CD4-positive, CD25-positive, alpha-beta regulatory T cell (primary cell): Measurements from ENCODE around the gene AP2B1. TPM values are rescaled to one million over a fixed set of nuclear protein-coding genes. Genes with fewer than 3 reads are reported as not detected.

ENCODE experiments used
- ATAC-seq, 2 donors: fragments of 150-1000 bp; cut with Tn5 transposase; one replicate each; pipeline ENCODE4 v1.10.0; 2021; ENCODE audit warnings: low read depth in 2 of 2, moderate number of reproducible peaks in 2 of 2, moderate library complexity in 1 of 2
- DNase-seq, 3 donors: peaks; one replicate each; pipeline versions ENCODE4 v3.0.0 to v3.0.0-alpha.2; 2012 to 2022; ENCODE audit warnings: mixed read lengths in 1 of 3
- H3K27ac ChIP-seq: one replicate; pipeline ENCODE4 v1.7.0; 2013; ENCODE audit warnings: mild to moderate bottlenecking, low read length; ENCODE audit not compliant: insufficient read depth, poor library complexity, severe bottlenecking
- H3K27me3 ChIP-seq: one replicate; pipeline ENCODE4 v1.7.0; 2013; ENCODE audit warnings: low read length; ENCODE audit not compliant: control insufficient read depth, insufficient read depth
- H3K36me3 ChIP-seq: one replicate; pipeline ENCODE4 v1.7.0; 2013; ENCODE audit warnings: mild to moderate bottlenecking, low read length, moderate library complexity; ENCODE audit not compliant: control insufficient read depth, insufficient read depth
- H3K4me1 ChIP-seq: 2 replicates; pipeline ENCODE4 v1.7.0; 2013; ENCODE audit warnings: mild to moderate bottlenecking, low read length; ENCODE audit not compliant: insufficient read depth, control insufficient read depth, poor library complexity, severe bottlenecking
- H3K4me3 ChIP-seq: one replicate; pipeline ENCODE4 v1.7.0; 2013; ENCODE audit warnings: low read depth, mild to moderate bottlenecking, low read length, moderate library complexity
- H3K9me3 ChIP-seq, 2 experiments: 1 replicate in 1 of 2; 2 replicates in 1 of 2; pipeline ENCODE4 v1.7.0; 2013; ENCODE audit warnings: low read length in 2 of 2, mild to moderate bottlenecking in 1 of 2, moderate library complexity in 1 of 2; ENCODE audit not compliant: control insufficient read depth in 2 of 2
- H3K27ac Mint-ChIP-seq, 3 donors: one replicate each; pipeline ENCODE4 v1.8.0; 2020 to 2022; ENCODE audit warnings: mild to moderate bottlenecking in 3 of 3, mixed read lengths in 3 of 3, moderate library complexity in 2 of 3
- H3K27me3 Mint-ChIP-seq: one replicate; pipeline ENCODE4 v1.8.0; 2022; ENCODE audit warnings: mild to moderate bottlenecking, mixed read lengths
- H3K36me3 Mint-ChIP-seq: one replicate; pipeline ENCODE4 v1.8.0; 2020; ENCODE audit warnings: mixed read lengths
- H3K4me1 Mint-ChIP-seq, 4 donors: one replicate each; pipeline ENCODE4 v1.8.0; 2020 to 2022; ENCODE audit warnings: mixed read lengths in 4 of 4, mild to moderate bottlenecking in 1 of 4
- H3K4me3 Mint-ChIP-seq, 4 donors: one replicate each; pipeline ENCODE4 v1.8.0; 2020 to 2022; ENCODE audit warnings: mild to moderate bottlenecking in 4 of 4, mixed read lengths in 4 of 4, moderate library complexity in 3 of 4
- H3K9me3 Mint-ChIP-seq, 7 donors: one replicate each; pipeline ENCODE4 v1.8.0; 2020 to 2022; ENCODE audit warnings: mixed read lengths in 7 of 7, mild to moderate bottlenecking in 3 of 7, moderate library complexity in 2 of 7
- polyA plus RNA-seq, 4 donors: library from polyadenylated mRNA; unstranded; fragments of 300-500 nt; fragmentation: Illumina TruSeq; gene quantifications; one replicate each; pipeline ENCODE4 v1.2.3, GENCODE V29; 2021
- total RNA-seq: library from RNA; stranded (reverse); gene quantifications from one replicate; pipeline ENCODE4 v1.2.3, GENCODE V29; 2022

The AP2B1 gene
- total and polyA plus RNA-seq, 5 donors from 2014 or later: 59.8 to 133 (median 85.3) TPM

DNA sequence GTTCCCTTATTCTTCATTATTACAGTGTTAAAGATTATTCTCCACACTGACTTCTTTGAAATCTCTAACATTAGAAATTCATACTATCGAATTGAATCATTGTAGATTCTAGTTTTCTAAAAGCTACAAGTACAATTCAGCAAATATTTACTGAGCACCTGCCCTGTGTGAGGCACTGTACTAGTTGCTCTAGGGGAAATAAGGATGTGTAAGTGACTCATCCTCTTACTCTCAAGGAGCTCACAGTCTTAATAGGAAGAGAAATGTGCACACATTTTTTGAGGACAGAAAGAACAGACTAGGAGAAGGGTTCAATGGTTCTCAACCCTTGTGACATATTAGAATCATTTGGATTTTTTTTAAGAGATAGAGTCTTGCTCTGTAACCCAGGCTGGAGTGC, 42.0 kb upstream of the AP2B1 start:
- Mint-ChIP-seq H3K27me3 (no peaks in the 10 kb centered on the region), H3K9me3 (peaks cover 0 to 2% (median 0%) of the 10 kb centered on the region in 7 donors), H3K4me3 (no peak overlapping the region), H3K36me3 (no peaks in the 10 kb centered on the region), H3K4me1 (peaks cover 14 to 23% (median 19%) of the 10 kb centered on the region in 4 donors), H3K27ac (no peak overlapping the region)
- ATAC-seq: no peak
- DNase-seq: no peak
- Histone ChIP-seq H3K4me3 (no peak overlapping the region), H3K27me3 (no peaks in the 10 kb centered on the region), H3K27ac (no peak overlapping the region), H3K36me3 (no peaks in the 10 kb centered on the region), H3K9me3 (no peaks in the 10 kb centered on the region), H3K4me1 (peaks cover 20% of the 10 kb centered on the region)

DNA sequence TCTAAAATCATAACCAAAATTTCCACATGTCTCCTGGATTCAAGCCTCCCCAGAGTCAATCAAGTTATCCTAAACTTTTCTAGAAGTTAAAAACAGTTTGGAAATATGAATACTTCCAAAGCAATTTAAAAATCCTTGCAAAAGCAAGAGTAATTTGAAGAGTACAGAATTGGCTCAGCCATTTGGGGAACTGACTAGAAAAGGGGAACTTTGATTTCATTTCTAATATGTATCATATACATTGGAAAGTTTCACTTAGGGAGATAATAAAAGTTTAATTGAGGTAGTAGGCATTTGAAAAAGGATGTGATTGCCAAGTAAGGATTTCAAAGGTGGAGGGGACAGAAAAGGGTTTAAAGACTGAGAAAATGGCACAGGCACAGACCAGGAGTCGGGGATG, 40.6 kb upstream of the AP2B1 start:
- Mint-ChIP-seq H3K36me3 (peaks cover 3% of the 10 kb centered on the region), H3K4me1 (peaks cover 9 to 14% (median 11%) of the 10 kb centered on the region in 4 donors), H3K4me3 (no peak overlapping the region), H3K9me3 (peaks cover 0 to 2% (median 0%) of the 10 kb centered on the region in 7 donors), H3K27me3 (no peaks in the 10 kb centered on the region), H3K27ac (no peak overlapping the region)
- H3K9me3 ChIP-seq: no peaks in the 10 kb centered on the region
- DNase-seq: no peak
- peaks cover 9% of the 10 kb centered on the region for H3K4me1 ChIP-seq
- no peaks in the 10 kb centered on the region for H3K27me3 ChIP-seq
- H3K27ac ChIP-seq: no peak overlapping the region
- H3K36me3 ChIP-seq: no peaks in the 10 kb centered on the region
- no peak overlapping the region for H3K4me3 ChIP-seq
- no peak for ATAC-seq

DNA sequence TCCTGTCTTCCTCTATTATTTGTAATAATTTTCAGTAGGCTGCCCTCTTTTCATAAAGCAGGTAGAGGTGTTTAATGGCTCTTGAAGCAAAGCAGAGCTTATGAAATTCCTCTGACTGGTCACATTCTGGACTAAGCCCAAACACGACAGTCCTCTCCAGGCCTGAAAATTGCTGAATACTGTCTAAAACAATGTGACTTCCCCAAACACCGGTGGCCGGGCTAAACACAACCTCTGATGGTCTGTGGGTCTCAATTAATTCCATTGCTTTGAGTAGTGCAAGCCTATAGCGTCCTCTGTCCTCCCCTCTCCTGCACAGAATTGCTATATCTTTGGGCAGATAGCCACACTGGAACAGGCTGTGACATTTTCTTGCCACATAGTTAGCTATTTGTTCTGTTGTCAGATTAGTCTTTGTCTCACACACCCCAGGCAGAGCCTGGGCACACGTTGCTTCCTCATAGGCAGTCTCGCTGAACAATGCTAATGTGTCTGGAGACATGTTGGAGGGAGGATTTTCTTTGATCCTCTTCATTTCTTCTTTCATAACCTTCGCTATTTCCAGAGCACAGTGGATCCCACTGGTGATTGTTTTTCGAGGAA, 38.8 kb upstream of the AP2B1 start:
- Mint-ChIP-seq H3K4me1 (peaks cover 2 to 10% (median 4%) of the 10 kb centered on the region in 4 donors), H3K27ac (no peak overlapping the region), H3K4me3 (no peak overlapping the region), H3K36me3 (peaks cover 3% of the 10 kb centered on the region), H3K27me3 (no peaks in the 10 kb centered on the region), H3K9me3 (peaks cover 0 to 2% (median 0%) of the 10 kb centered on the region in 7 donors)
- DNase-seq (no peak), ATAC-seq (no peak)
- Histone ChIP-seq H3K27ac (no peak overlapping the region), H3K27me3 (no peaks in the 10 kb centered on the region), H3K4me1 (no peaks in the 10 kb centered on the region), H3K36me3 (peaks cover 3% of the 10 kb centered on the region), H3K9me3 (no peaks in the 10 kb centered on the region), H3K4me3 (no peak overlapping the region)

DNA sequence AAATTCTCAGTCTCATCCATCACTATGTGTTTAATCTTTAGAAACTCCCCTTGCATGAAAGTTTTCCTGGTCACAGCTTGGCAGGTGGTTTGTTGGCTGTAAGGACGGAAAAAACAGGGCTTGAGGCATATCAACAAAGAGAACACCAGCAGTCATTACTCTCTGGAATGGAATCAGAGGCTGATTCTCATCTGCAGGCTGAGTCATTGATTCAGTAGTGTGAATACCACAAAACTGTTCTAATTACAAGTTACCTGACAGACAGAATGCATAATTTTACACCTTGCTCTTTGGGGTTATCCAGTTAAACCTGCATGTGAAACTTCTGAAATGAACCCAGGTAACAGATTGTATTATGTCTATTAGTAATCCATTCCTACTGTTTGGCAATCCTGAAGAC, 38.1 kb upstream of the AP2B1 start:
- DNase-seq (no peak), ATAC-seq (no peak)
- Histone ChIP-seq H3K4me1 (no peaks in the 10 kb centered on the region), H3K27ac (no peak overlapping the region), H3K36me3 (peaks cover 3% of the 10 kb centered on the region), H3K4me3 (no peak overlapping the region), H3K27me3 (no peaks in the 10 kb centered on the region), H3K9me3 (no peaks in the 10 kb centered on the region)
- Mint-ChIP-seq H3K4me3 (no peak overlapping the region), H3K4me1 (peaks cover 0 to 10% (median 3%) of the 10 kb centered on the region in 4 donors), H3K36me3 (peaks cover 3% of the 10 kb centered on the region), H3K27me3 (no peaks in the 10 kb centered on the region), H3K9me3 (peaks cover 0 to 2% (median 0%) of the 10 kb centered on the region in 7 donors), H3K27ac (no peak overlapping the region)

DNA sequence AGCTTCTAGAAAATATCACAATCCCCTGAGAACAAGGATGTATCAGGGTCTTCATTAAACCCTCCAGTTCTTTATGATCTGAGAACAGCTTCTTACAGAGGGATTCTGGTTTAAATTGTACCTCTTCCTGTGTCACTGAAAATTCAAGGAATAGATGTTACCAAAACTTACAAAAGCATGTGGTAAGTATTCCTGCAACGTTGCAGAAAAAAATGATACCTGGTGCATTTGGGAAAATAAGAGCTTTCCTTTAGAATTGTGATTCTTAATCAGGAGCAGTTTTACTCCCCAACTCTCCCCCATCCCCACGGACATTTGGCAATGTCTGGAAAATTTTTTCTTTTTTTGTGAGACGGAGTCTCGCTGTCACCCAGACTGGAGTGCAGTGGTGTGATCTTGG, 33.8 kb upstream of the AP2B1 start:
- Histone ChIP-seq H3K4me3 (no peak overlapping the region), H3K36me3 (peaks cover 3% of the 10 kb centered on the region), H3K9me3 (no peaks in the 10 kb centered on the region), H3K27me3 (peaks cover 3% of the 10 kb centered on the region), H3K27ac (no peak overlapping the region), H3K4me1 (no peaks in the 10 kb centered on the region)
- Mint-ChIP-seq H3K36me3 (peaks cover 3% of the 10 kb centered on the region), H3K27ac (no peak overlapping the region), H3K9me3 (peaks cover 0 to under 1% (median 0%) of the 10 kb centered on the region in 7 donors), H3K4me1 (no peaks in the 10 kb centered on the region), H3K27me3 (peaks cover under 1% of the 10 kb centered on the region), H3K4me3 (no peak overlapping the region)
- DNase-seq: no peak
- ATAC-seq: no peak

DNA sequence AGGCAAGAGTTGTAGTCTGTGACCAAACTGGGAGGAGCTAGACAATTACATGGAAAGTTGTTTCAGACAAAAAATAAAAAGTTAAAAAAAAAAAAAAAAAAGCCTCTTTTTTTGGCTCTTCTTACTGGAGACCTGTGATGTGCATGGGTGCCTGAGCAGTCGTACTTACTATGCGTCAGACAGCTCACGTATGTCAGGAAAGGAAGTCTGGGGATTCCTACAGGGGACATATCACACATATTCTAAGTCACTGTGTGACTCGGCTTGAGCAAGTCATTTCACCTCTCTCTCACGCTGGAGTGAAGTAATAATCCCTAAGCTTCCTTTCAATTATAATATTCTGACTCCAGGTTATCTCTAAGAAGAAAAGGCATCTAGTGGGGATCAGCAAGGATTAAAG, 32.5 kb upstream of the AP2B1 start:
- H3K4me3 Mint-ChIP-seq: no peak overlapping the region
- Histone ChIP-seq H3K4me3 (no peak overlapping the region), H3K4me1 (no peaks in the 10 kb centered on the region), H3K36me3 (peaks cover 3% of the 10 kb centered on the region), H3K9me3 (no peaks in the 10 kb centered on the region), H3K27ac (no peak overlapping the region), H3K27me3 (peaks cover 10% of the 10 kb centered on the region)
- H3K27ac Mint-ChIP-seq: no peak overlapping the region
- ATAC-seq (no peak), DNase-seq (no peak)
- peaks cover 3% of the 10 kb centered on the region for H3K36me3 Mint-ChIP-seq
- peaks cover 10% of the 10 kb centered on the region for H3K27me3 Mint-ChIP-seq
- no peaks in the 10 kb centered on the region for H3K4me1 Mint-ChIP-seq
- peaks cover 0 to 1% (median 0%) of the 10 kb centered on the region in 7 donors for H3K9me3 Mint-ChIP-seq

DNA sequence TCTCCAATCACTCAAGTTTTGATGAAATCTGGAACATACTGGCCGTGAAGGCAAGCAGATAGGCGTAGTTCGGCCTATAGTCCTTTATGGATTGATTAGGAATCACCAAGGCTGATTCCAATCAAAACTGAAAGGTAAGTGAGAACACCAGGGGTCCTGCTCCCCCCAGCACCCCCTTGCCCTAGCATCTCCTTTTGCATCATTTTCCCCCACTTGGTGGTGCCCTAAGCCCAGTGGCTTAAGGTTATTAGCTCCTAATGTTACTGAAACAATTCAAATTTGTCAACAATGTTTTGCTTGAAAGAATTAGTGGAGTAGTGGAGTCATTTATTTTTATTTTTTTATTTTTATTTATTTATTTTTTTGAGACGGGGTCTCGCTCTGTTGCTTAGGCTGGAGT, 31.4 kb upstream of the AP2B1 start:
- Mint-ChIP-seq H3K36me3 (peaks cover 3% of the 10 kb centered on the region), H3K27me3 (peaks cover 12% of the 10 kb centered on the region), H3K4me1 (no peaks in the 10 kb centered on the region), H3K9me3 (peaks cover 0 to 1% (median 0%) of the 10 kb centered on the region in 7 donors), H3K27ac (no peak overlapping the region), H3K4me3 (no peak overlapping the region)
- H3K27me3 ChIP-seq: peaks cover 10% of the 10 kb centered on the region
- H3K27ac ChIP-seq: no peak overlapping the region
- no peaks in the 10 kb centered on the region for H3K4me1 ChIP-seq
- H3K4me3 ChIP-seq: no peak overlapping the region
- DNase-seq (peak in 1 of 3 donors; percentile 24), ATAC-seq (no peak)
- H3K36me3 ChIP-seq: peaks cover 3% of the 10 kb centered on the region
- H3K9me3 ChIP-seq: no peaks in the 10 kb centered on the region

DNA sequence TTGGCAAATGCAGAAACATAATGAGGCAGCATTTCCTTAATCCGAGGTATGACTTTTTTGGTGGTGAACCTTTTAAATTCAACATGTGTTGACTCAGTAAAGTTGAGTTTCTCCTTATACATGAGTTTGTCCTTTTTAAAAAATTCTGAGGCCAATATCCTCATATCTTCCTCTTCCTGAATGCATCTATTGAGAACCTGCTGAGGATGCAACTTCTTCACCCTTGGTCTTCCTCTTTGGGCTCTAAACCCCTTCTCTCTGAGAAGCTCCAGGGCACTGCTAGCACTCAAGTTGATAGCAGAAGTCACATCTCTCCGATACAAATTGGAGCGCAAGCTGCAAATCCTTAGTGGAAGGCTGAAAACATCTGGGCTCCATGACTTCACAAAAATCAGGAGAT, 29.8 kb upstream of the AP2B1 start:
- peaks cover 18% of the 10 kb centered on the region for H3K27me3 Mint-ChIP-seq
- no peaks in the 10 kb centered on the region for H3K4me1 Mint-ChIP-seq
- H3K4me3 Mint-ChIP-seq: no peak overlapping the region
- DNase-seq: no peak
- H3K27ac Mint-ChIP-seq: no peak overlapping the region
- Histone ChIP-seq H3K9me3 (no peaks in the 10 kb centered on the region), H3K4me3 (no peak overlapping the region), H3K4me1 (no peaks in the 10 kb centered on the region), H3K27ac (no peak overlapping the region), H3K36me3 (peaks cover 3% of the 10 kb centered on the region), H3K27me3 (peaks cover 10% of the 10 kb centered on the region)
- peaks cover 0 to 1% (median 0%) of the 10 kb centered on the region in 7 donors for H3K9me3 Mint-ChIP-seq
- no peaks in the 10 kb centered on the region for H3K36me3 Mint-ChIP-seq
- no peak for ATAC-seq
